GM12874 (cell line): ENCODE results near the gene FCGR2B.

ENCODE experiments used
- TF ChIP-seq, protein P1 (sequence below): IDR thresholded peaks from 2 replicates; pipeline ENCODE4 v1.5.1; 2011; ENCODE audit warnings: low read depth, mild to moderate bottlenecking, control low read depth, low read length, moderate library complexity; ENCODE audit not compliant: insufficient read depth

Gene FCGR2B

DNA sequence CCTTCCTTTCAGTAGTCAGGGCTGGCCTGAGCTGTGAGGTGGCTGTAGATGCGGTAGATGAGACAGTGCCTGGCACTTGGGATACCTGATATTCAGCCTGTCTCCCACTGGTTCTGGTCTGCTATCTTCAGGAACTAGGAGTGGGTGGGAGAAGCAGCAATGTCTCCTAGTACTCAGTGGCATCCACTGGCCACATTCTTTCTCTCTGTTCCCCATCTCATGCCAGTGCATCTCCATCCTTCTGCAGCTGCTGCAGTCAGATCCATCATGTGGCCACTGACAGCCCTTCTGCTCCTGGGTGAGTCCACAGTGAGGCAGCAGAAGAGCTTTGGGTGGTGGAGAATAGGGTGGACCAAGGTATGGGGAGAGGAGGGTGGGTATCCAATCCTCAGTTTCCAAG is 59.5 kb downstream of the FCGR2B start:
- TF ChIP-seq, protein P1, sequence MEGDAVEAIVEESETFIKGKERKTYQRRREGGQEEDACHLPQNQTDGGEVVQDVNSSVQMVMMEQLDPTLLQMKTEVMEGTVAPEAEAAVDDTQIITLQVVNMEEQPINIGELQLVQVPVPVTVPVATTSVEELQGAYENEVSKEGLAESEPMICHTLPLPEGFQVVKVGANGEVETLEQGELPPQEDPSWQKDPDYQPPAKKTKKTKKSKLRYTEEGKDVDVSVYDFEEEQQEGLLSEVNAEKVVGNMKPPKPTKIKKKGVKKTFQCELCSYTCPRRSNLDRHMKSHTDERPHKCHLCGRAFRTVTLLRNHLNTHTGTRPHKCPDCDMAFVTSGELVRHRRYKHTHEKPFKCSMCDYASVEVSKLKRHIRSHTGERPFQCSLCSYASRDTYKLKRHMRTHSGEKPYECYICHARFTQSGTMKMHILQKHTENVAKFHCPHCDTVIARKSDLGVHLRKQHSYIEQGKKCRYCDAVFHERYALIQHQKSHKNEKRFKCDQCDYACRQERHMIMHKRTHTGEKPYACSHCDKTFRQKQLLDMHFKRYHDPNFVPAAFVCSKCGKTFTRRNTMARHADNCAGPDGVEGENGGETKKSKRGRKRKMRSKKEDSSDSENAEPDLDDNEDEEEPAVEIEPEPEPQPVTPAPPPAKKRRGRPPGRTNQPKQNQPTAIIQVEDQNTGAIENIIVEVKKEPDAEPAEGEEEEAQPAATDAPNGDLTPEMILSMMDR = no peak

DNA sequence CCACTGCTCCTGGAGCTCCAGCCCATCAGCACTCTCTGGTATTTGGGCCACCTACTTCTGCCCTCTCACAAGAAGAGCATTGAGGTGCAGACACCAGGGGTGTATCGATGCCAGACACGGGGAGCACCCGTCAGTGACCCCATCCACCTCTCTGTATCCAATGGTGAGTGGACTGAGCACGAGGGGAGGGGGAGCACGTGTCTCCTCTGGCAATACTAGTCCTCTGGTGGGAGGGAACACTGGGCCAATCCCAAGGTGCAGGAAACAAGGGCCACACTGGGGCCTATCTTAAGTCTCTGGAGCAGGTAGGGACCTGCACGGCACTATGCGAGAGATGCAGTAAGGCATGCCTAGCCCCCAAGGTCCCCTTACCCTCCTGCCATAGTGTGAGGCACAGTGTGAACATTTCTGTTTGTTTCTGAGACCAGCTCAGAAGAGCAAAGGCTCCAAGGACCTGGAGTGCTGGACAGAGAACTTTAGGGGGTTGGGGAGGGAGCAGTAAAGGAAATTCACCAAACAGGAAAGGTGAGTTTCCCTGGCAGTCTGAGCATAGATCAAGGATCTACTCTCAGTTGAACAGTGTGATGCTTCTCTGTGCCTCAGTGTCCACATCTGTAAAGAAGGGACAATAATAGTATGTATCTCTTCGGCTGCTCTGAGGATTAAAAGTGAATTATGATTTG is 60.7 kb downstream of the FCGR2B start:
- TF ChIP-seq, protein P1 = no peak

GRCh38 chr1:161725908-161726472 is 63.0 kb downstream of the FCGR2B start:
- TF ChIP-seq, protein P1 = no peak

GRCh38 chr1:161726473-161727255 is 63.7 kb downstream of the FCGR2B start:
- TF ChIP-seq, protein P1 = no peak

- TF ChIP-seq, protein P1 = no peak
These were observed 64.4 kb downstream of the FCGR2B start for GRCh38 chr1:161727256-161727924.
